WERI-Rb-1 (cell line): Measurements from ENCODE around the gene CASTOR1.
A peak's percentile ranks its signal among the peaks of the same experiment; 100 is the strongest.

Source experiments
- DNase-seq: peaks from one replicate; pipeline ENCODE4 v3.0.0-alpha.2; 2020
- H3K27ac ChIP-seq: fragments of 250-450 bp; sonication (Bioruptor Pico); 2 replicates; pipeline ENCODE4 v1.5.1; 2020; ENCODE audit warnings: mild to moderate bottlenecking, moderate library complexity
- H3K27me3 ChIP-seq: fragments of 250-450 bp; sonication (Bioruptor Pico); 2 replicates; pipeline ENCODE4 v1.5.1; 2021; ENCODE audit warnings: mild to moderate bottlenecking, low read depth, moderate library complexity; ENCODE audit not compliant: insufficient read depth, severe bottlenecking
- H3K36me3 ChIP-seq: fragments of 250-450 bp; sonication (Bioruptor Pico); 2 replicates; pipeline ENCODE4 v1.5.1; 2020; ENCODE audit warnings: mild to moderate bottlenecking, moderate library complexity
- H3K4me3 ChIP-seq: 2 replicates; pipeline ENCODE4 v1.5.1; 2011; ENCODE audit warnings: low read depth, mild to moderate bottlenecking, control low read depth, low read length
- H3K9me3 ChIP-seq: fragments of 250-450 bp; sonication (Bioruptor Pico); 2 replicates; pipeline ENCODE4 v1.5.1; 2021; ENCODE audit warnings: mild to moderate bottlenecking, moderate library complexity; ENCODE audit not compliant: severe bottlenecking
- CTCF ChIP-seq: IDR thresholded peaks from 2 replicates; pipeline ENCODE4 v1.5.1; 2011; ENCODE audit warnings: low read depth, mild to moderate bottlenecking, control low read depth, inconsistent platforms, low read length

CASTOR1 gene

GRCh38 chr22:30236875-30237274, 52.4 kb downstream of the CASTOR1 start:
- Histone ChIP-seq H3K36me3 (no peaks in the 10 kb centered on the region), H3K4me3 (no peak overlapping the region), H3K9me3 (no peaks in the 10 kb centered on the region), H3K27ac (peak overlapping the region; percentile 97), H3K27me3 (no peaks in the 10 kb centered on the region)
- no peak for TF ChIP-seq CTCF
- no peak for DNase-seq

- DNase-seq: peak; percentile 42
- Histone ChIP-seq H3K27me3 (no peaks in the 10 kb centered on the region), H3K36me3 (no peaks in the 10 kb centered on the region), H3K4me3 (peak overlapping the region; percentile 25), H3K27ac (peak overlapping the region; percentile 97), H3K9me3 (no peaks in the 10 kb centered on the region)
- no peak for TF ChIP-seq CTCF
Observed at GRCh38 chr22:30235687-30236170, 53.6 kb downstream of the CASTOR1 start.
